HT1080 (cell line): ENCODE results near the gene CCDC157. TPM values are rescaled to one million over a fixed set of nuclear protein-coding genes. Genes with fewer than 3 reads are reported as not detected.
"Not testable (repeated sequence)": the region's sequence is repeated elsewhere in the genome, so short reads cannot be mapped to it uniquely, and the experiment has no call there.

Experiments
- DNase-seq: peaks from one replicate; pipeline ENCODE4 v3.0.0-alpha.2; 2015; ENCODE audit warnings: low read depth
- total RNA-seq: library from RNA; depleted of rRNA; stranded (reverse); fragments of >200 nt; shearing (Covaris generic); gene quantifications from 2 replicates; pipeline ENCODE4 v1.2.3, GENCODE V29; 2014

The CCDC157 gene
- total RNA-seq, 1 experiment from 2014 or later = 3.1 TPM

DNA sequence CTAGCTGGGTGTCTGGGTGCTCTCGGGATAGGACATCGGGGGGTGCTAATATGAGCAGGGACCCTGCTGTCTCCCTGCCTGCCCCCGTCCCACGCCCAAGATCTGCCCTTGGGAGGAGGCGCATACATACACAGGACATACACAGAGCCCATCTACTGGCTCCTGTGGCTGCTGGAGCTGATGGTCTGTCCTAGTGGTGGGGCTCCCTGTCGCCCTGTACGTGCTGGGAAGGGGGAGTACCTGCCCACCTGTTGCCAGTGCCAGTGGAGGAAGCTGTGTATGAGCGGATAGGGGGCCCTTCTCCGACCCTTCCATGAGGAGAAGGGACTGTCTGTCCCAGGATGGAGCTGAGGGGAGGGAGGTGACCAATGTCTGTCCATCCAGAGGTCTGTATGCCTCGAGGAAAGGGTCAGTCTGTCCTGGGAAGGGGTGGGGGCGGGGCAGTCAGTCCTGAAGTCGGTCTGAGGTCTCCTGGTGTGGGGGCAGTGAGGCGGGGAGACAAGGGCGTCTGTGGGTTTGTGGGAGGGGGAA, 31.0 kb upstream of the CCDC157 start:
- no peak for DNase-seq

DNA sequence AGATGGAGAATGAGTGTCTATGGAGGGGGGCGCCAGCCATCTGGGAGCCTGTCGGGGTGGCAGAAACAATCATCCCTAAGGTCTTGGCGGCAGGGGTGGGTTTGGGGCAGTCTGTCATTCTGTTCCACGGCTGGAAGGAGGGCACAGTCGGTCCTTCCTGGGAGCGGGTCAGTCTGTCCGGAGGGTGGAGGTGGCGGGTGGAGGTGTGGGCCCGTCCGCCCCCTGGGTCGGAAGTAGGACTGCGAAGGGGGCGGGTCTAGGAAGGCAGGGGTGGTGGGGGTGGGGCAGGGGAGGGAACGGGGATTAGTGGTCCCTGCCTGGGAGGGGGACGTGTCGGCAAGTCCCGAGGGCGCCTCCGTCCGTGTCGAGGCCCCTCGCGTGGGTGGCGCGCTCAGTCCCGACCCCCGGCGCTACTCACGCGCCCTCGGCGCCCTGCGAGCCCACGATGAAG, 30.5 kb upstream of the CCDC157 start:
- no peak for DNase-seq

DNA sequence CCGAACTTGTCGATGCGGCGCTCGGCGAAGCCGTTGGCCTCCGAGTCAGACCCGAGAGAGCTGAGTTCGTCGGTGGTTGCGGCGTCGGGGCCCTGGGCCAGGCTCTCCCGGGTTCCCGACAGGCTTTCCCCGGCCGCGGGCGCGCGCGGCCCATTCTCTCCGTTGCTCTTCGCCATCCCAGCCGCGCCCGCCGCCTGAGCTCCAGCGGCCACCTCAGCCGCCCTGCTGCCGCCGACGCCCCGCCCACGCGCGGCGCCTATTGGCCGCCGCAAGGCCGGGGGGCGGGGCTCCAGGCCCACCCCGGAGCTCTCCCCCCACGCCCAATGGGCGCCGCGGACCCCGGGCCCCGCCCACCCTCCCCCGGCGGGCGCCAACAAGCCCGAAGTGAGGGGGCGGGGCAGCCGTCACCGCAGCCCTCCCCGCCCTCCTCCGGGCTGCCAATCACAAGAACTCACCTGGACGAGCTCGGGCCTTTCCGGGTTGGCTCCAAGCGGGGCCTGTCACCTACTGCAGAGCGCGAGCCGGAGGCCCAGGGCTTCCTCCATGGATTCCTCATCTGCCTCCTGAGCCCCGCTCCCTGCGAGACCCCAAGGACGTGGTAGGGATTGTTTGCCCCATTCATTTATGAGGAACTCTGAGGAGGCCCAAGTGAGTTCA, 30.0 kb upstream of the CCDC157 start, which contains the start of gene TBC1D10A:
Gene TBC1D10A, minus strand, starts transcription at position 236 of the 657 bp plus-strand sequence. Its CDS starts 60 bp downstream, at position 176.
- DNase-seq = peak; percentile 79

DNA sequence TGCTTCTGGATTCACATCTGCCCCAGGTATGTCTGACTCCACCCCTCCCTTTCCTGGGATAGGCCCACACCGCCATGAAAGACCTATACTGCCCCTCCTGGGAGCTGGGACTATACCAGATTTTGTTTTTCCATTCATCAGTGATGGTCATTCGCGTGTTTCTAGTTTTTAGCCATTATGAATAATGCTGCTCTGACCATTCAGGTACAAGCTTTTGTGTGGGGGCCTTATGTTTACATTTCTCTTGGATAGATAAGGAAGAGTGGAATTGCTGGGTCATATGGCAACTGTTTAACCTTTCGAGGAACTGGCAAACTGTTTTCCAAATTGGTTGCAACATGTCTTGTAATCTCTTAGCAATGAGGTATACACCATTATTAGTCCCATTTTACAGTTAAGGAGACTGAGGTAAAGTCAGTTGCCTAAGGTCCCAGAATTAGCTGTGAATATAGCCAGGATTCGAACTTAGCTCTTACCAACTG, 28.9 kb upstream of the CCDC157 start:
- no peak for DNase-seq

DNA sequence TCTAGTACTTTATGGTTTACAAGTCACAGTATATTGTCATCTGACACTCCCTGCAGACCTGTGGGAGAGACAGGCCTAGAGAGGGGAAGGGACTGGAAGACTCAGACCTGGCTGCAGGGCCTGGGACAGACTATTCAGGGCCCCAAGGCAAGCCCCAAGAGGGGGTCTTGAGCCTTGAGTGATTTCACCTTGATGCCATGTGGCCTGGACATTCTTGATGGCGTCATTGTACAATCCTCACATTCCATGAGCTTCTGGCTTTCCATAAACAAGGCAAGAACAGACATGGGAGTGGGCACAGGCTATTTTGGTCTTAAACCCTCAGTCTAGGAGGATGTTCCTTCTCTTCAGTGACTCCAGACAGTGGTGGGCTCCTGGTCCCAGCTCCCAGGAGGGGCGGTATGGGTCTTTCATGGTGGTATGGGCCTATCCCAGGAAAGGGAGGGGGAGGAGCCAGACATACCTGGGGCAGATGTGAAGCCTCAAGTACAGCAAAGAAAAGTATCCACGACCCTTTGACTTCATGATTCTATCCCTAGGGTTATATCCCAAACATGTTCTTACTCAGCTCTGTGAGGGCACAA, 28.2 kb upstream of the CCDC157 start:
- no peak for DNase-seq

- DNase-seq = no peak
Measured at GRCh38 chr22:30332551-30332950, 24.3 kb upstream of the CCDC157 start.

GRCh38 chr22:30332994-30333706, 23.7 kb upstream of the CCDC157 start:
- DNase-seq = no peak

GRCh38 chr22:30333707-30334087, 23.1 kb upstream of the CCDC157 start:
- no peak for DNase-seq

- no peak for DNase-seq
Measured at GRCh38 chr22:30334646-30335045, 22.2 kb upstream of the CCDC157 start.

- no peak for DNase-seq
Measured at GRCh38 chr22:30335236-30335635, 21.6 kb upstream of the CCDC157 start.

GRCh38 chr22:30336752-30337460, 19.9 kb upstream of the CCDC157 start:
- DNase-seq = no peak

DNA sequence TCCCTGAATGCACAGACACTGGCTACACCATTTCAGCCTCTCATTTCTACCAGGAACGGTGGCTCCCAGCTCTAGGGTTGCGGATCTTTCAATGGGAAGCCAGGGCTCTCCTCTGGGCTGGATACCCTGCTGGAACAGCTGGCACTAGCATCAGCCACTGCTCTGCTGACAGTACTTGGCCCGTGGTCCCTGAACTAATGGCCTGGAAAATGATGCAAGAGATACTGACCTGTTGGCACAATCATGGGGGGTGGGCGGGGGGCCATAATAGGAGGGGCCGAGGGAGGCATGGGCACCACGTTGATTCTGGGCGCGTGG, 19.4 kb upstream of the CCDC157 start:
- no peak for DNase-seq

- DNase-seq = not testable (repeated sequence)
Measured at GRCh38 chr22:30338341-30338740, 18.5 kb upstream of the CCDC157 start.

GRCh38 chr22:30338802-30339201, 18.0 kb upstream of the CCDC157 start:
- no peak for DNase-seq

DNA sequence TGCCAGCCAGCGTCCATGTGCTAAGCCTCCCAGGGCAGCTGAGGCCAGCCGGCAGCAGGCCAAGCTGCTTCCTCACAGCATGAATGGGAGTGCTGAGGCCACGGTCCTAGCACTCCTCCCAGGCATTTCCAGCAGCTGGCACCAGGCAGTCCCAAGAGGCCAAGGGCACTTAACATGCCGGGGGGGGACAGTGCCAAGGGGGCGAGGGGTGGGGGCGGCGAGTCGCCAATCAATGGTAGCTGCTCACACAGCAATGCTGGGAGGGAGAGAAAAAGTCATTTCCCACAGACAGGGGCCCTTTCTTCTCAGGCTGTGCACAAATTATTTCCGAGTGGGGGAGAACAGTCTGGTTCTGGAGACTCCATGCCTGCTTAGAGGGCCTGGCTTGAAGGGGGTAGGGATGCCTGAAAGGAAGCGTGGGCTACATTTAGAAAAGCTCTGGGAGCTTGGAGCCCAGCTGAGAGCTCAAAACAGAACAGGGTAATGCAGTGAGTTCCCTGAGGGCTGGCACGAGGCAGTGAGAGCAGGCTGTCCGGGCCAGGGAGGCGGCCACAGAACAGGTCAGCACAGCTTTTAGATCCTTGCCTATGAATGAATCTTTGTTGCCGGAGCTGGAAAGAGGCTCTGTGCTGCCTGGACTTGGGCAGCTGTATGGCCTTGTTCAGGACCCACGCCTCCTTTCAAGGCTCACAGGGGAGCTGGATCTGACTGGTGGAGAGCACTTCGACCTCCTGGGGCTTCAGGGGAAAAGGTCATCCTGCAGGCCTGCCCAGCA, 15.7 kb upstream of the CCDC157 start:
- no peak for DNase-seq

GRCh38 chr22:30344447-30345200, 12.2 kb upstream of the CCDC157 start:
- no peak for DNase-seq

DNA sequence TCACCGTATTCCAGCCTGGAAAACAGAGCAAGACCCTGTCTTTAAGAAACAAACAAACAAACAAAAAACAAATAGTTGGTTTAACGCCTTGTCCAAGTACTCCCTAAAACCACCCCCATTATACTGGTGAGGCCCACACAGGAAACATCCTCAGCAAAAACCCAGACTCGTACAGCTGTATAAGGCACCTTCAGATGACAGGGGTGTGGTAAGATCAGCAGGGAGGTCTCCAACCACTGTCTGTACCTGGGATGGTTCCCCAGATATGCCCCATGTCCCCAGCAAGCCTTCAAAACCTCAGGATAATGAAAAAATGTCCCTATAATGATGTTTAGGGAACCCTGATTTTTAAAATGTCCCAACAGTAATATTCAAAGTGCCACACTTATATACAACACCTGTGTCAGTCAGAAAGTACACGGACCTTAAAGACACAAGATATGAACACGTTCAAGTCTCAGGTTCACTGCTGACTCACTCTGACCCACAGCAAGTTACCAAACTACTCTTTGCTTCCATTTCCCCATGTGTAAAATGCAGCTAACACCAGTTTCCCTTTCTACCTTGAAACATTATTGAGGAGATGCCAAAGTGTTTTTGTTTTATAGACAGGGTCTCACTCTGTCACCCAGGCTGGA, 9.4 kb upstream of the CCDC157 start:
- no peak for DNase-seq

GRCh38 chr22:30348404-30348803, 8.4 kb upstream of the CCDC157 start:
- DNase-seq = no peak

DNA sequence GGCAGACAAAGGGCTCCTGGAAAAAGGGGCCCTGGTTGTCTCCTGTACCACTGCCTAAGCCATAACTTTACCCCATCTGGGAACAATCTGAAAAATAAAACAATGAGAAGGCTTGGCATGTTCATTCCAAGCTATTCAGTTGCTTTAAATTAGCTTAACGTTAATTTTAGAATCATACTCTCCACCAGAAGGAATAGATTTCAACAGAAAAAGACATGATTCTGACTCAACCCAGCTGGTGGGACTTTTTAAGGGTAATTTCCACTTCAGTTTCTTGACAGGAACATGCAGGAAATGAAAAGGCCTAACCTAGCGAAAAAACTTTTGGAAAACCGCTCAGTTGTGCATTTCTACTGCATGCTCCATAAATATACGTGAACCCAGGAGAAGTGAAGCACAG, 8.0 kb upstream of the CCDC157 start:
- no peak for DNase-seq

DNA sequence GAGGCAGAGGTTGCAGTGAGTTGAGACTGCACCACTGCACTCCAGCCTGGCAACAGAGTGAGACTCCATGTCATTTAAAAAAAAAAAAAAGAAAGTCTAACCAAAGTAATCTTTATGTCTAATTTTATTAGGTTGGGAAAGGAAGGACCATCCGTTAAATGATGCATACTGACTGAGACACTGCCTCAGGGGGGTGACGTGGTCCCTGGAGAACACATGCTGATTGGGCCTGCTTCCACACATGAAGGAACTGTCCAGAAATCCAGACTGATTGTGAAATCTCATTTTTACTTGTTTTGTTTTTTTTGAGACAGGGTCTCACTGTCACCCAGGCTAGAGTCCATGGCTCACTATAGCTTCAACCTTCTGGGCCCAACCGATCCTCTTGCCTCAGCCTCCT, 5.6 kb upstream of the CCDC157 start:
- DNase-seq = no peak
